SK-N-SH (cell line): ENCODE data around the gene VWF. TPM values are rescaled to one million over a fixed set of nuclear protein-coding genes. Genes with fewer than 3 reads are reported as not detected.

Experiments
- CTCF ChIA-PET: fragments of 300-600, 350-600 bp; formaldehyde crosslinking; extraction: SDS; loops from one replicate; lab custom pipeline; 2021; lab: Yijun Ruan, JAX
- POLR2A ChIA-PET: fragments of 350-600 bp; sonication (Branson Sonifier 250); formaldehyde crosslinking; extraction: SDS; loops from one replicate; lab custom pipeline; 2020; ENCODE audit warnings: antibody characterized with exemption, inconsistent platforms; lab: Yijun Ruan, JAX
- DNase-seq: peaks from one replicate; pipeline ENCODE4 v3.0.0; 2012
- H2AFZ ChIP-seq: fragments of 200-600 bp; sonication (generic); 2 replicates; pipeline ENCODE4 v1.8.1; 2016; ENCODE audit warnings: antibody characterized with exemption, mild to moderate bottlenecking, low read depth
- H3F3A ChIP-seq: fragments of 200-600 bp; sonication (generic); replicated peaks from 2 replicates; pipeline ENCODE3; 2016; ENCODE audit warnings: antibody characterized with exemption, mild to moderate bottlenecking; ENCODE audit not compliant: insufficient read depth
- H3K27ac ChIP-seq, 2 experiments: fragments of 200-500 bp in 1 of 2; fragments of 200-600 bp in 1 of 2; sonication (Bioruptor generic) in 1 of 2; sonication (generic), shearing (Covaris generic) in 1 of 2; 2 replicates each; pipeline versions ENCODE4 v1.5.1 to v1.6.1; 2014 to 2016; ENCODE audit warnings: low read depth in 2 of 2, inconsistent platforms in 1 of 2, low read length in 1 of 2, mild to moderate bottlenecking in 1 of 2, mixed read lengths in 1 of 2
- H3K27me3 ChIP-seq: fragments of 200-600 bp; sonication (generic), shearing (Covaris generic); 2 replicates; pipeline ENCODE4 v1.6.1; 2016; ENCODE audit warnings: mixed run types; ENCODE audit not compliant: insufficient read depth
- H3K36me3 ChIP-seq, 2 experiments: fragments of 200-500 bp in 1 of 2; fragments of 200-600 bp in 1 of 2; sonication (Bioruptor generic) in 1 of 2; sonication (generic) in 1 of 2; replicated peaks in 1 of 2; 2 replicates each; pipeline versions ENCODE3 to v1.5.1; 2014 to 2016; ENCODE audit warnings: low read length in 1 of 2, mild to moderate bottlenecking in 1 of 2; ENCODE audit not compliant: insufficient read depth in 2 of 2, control insufficient read depth in 1 of 2
- H3K4me1 ChIP-seq, 2 experiments: fragments of 200-500 bp in 1 of 2; fragments of 200-600 bp in 1 of 2; sonication (Bioruptor generic) in 1 of 2; sonication (generic), shearing (Covaris generic) in 1 of 2; 2 replicates each; pipeline versions ENCODE4 v1.5.1 to v1.6.1; 2014 to 2016; ENCODE audit warnings: low read depth in 1 of 2, low read length in 1 of 2, mixed run types in 1 of 2; ENCODE audit not compliant: insufficient read depth in 2 of 2, control insufficient read depth in 1 of 2
- H3K4me2 ChIP-seq: fragments of 200-600 bp; sonication (generic), shearing (Covaris generic); 2 replicates; pipeline ENCODE4 v1.6.1; 2017; ENCODE audit warnings: mixed run types
- H3K4me3 ChIP-seq, 2 experiments: fragments of 200-500 bp in 1 of 2; fragments of 200-600 bp in 1 of 2; sonication (Bioruptor generic) in 1 of 2; sonication (generic), shearing (Covaris generic) in 1 of 2; 2 replicates each; pipeline versions ENCODE4 v1.5.1 to v1.8.1; 2014 to 2016; ENCODE audit warnings: low read depth in 2 of 2, inconsistent platforms in 1 of 2, low read length in 1 of 2, mild to moderate bottlenecking in 1 of 2, mixed read lengths in 1 of 2, moderate library complexity in 1 of 2
- H3K79me2 ChIP-seq: fragments of 200-600 bp; sonication (generic); 2 replicates; pipeline ENCODE4 v1.8.1; 2017; ENCODE audit warnings: mild to moderate bottlenecking; ENCODE audit not compliant: insufficient read depth
- H3K9ac ChIP-seq: fragments of 200-600 bp; sonication (generic); 2 replicates; pipeline ENCODE4 v1.6.1; 2017; ENCODE audit warnings: mixed run types
- H3K9me2 ChIP-seq: fragments of 200-600 bp; sonication (generic); 2 replicates; pipeline ENCODE4 v1.6.1; 2017; ENCODE audit warnings: mixed run types
- H3K9me3 ChIP-seq: fragments of 200-600 bp; sonication (generic); 2 replicates; pipeline ENCODE4 v1.6.1; 2017; ENCODE audit warnings: mixed run types, mild to moderate bottlenecking, moderate library complexity
- H4K20me1 ChIP-seq: fragments of 200-600 bp; sonication (generic); 2 replicates; pipeline ENCODE4 v1.6.1; 2017; ENCODE audit warnings: mild to moderate bottlenecking, mixed run types; ENCODE audit not compliant: insufficient read depth
- CTCF ChIP-seq: fragments of 200-600 bp; sonication (generic); IDR thresholded peaks from 2 replicates; pipeline ENCODE4 v1.6.1; 2017; ENCODE audit warnings: antibody characterized with exemption, mild to moderate bottlenecking, moderate library complexity
- ELF1 ChIP-seq: IDR thresholded peaks from 2 replicates; pipeline ENCODE4 v1.4.0; 2012
- EP300 ChIP-seq, 2 experiments: IDR thresholded peaks; 2 replicates each; pipeline versions ENCODE4 v1.4.0 to v1.6.1; 2012; ENCODE audit warnings: borderline replicate concordance in 1 of 2, low read depth in 1 of 2, low read length in 1 of 2
- EZH2phosphoT487 ChIP-seq: fragments of 200-600 bp; sonication (generic); IDR thresholded peaks from 2 replicates; pipeline ENCODE4 v1.6.1; 2017; ENCODE audit warnings: low read depth, mixed run types, mild to moderate bottlenecking, antibody characterized with exemption, moderate library complexity, borderline replicate concordance
- GABPA ChIP-seq: IDR thresholded peaks from 2 replicates; pipeline ENCODE4 v1.4.0; 2012; ENCODE audit warnings: low read depth, mild to moderate bottlenecking
- GATA2 ChIP-seq: sonication (generic); formaldehyde crosslinking; IDR thresholded peaks from 2 replicates; pipeline ENCODE4 v1.5.0; 2020; ENCODE audit warnings: mild to moderate bottlenecking, missing genetic modification reagents
- PBX3 ChIP-seq: IDR thresholded peaks from 2 replicates; pipeline ENCODE4; 2012
- POLR2AphosphoS5 ChIP-seq: IDR thresholded peaks from 2 replicates; pipeline ENCODE4 v1.6.1; 2012; ENCODE audit warnings: low read depth, low read length
- RCOR1 ChIP-seq: fragments of 150-350 bp; IDR thresholded peaks from 2 replicates; pipeline ENCODE4 v1.6.1; 2017; ENCODE audit warnings: antibody characterized with exemption, low read length
- TEAD4 ChIP-seq: IDR thresholded peaks from 2 replicates; pipeline ENCODE4 v1.4.0; 2012; ENCODE audit warnings: mild to moderate bottlenecking, borderline replicate concordance; ENCODE audit not compliant: insufficient read depth
- USF1 ChIP-seq: IDR thresholded peaks from 2 replicates; pipeline ENCODE4 v1.4.0; 2012; ENCODE audit warnings: low read depth, borderline replicate concordance
- ZBTB33 ChIP-seq: IDR thresholded peaks from 2 replicates; pipeline ENCODE4 v1.4.0; 2012; ENCODE audit warnings: low read depth, borderline replicate concordance
- WGBS: methylation state at CpG from one replicate; pipeline ENCODE4 v1.1.6; 2017; ENCODE audit warnings: low lambda C conversion rate; 5-methylcytosine and 5-hydroxymethylcytosine counted together
- polyA plus RNA-seq, 3 experiments: library from polyadenylated mRNA; depleted of rRNA; stranded (reverse); fragments of >200 nt; gene quantifications; 2 replicates each; pipeline ENCODE4 v1.2.3, GENCODE V29; 2012

VWF gene
- polyA plus RNA-seq, 1 of the 3 experiments (the other 2 are of a cell fraction) = 0.12 TPM

- ChIA-PET CTCF (interaction anchor here (0.7 to 1.5 kb wide), 2 partner anchors 11 to 74 kb away, joined by 3 read pairs; no protein-coding TSS in a partner anchor), POLR2A (no interaction called here)
- WGBS = 47% methylated on average over 3 of the region's 4 CpGs
- Histone ChIP-seq H3K9me3 (no peaks in the 10 kb centered on the region), H3K4me3 (no peak overlapping the region), H2AFZ (no peak overlapping the region), H3K4me2 (no peak overlapping the region), H3K9me2 (no peaks in the 10 kb centered on the region), H3F3A (no peaks in the 10 kb centered on the region), H4K20me1 (no peaks in the 10 kb centered on the region), H3K79me2 (no peaks in the 10 kb centered on the region), H3K27ac (no peak overlapping the region), H3K4me1 (peaks cover 0 to 11% of the 10 kb centered on the region in 2 experiments; a peak in 1 of 4 replicates), H3K9ac (no peak overlapping the region), H3K36me3 (no peaks in the 10 kb centered on the region), H3K27me3 (peaks cover 42% of the 10 kb centered on the region; the same call in 1 of the 2 replicates)
- no peak for DNase-seq
- TF ChIP-seq EP300 (IDR thresholded peaks at IDR 0.05; ENCODE audit: borderline replicate concordance in 1 of 2, low read depth in 1 of 2, low read length in 1 of 2) (no peak), ELF1 (no peak), EZH2phosphoT487 (no peak), TEAD4 (no peak), ZBTB33 (no peak), POLR2AphosphoS5 (no peak), CTCF (no peak), PBX3 (no peak), RCOR1 (no peak), GABPA (no peak), USF1 (no peak), GATA2 (CRISPR knock-in tag) (no peak)
Observed at GRCh38 chr12:5915511-5915910, 209.0 kb downstream of the VWF start.
